GM12874 (cell line): ENCODE results near the gene DAGLA.

Experiments
- TF ChIP-seq, protein P1 (sequence below): IDR thresholded peaks from 2 replicates; pipeline ENCODE4 v1.5.1; 2011; ENCODE audit warnings: low read depth, mild to moderate bottlenecking, control low read depth, low read length, moderate library complexity; ENCODE audit not compliant: insufficient read depth

The DAGLA gene

GRCh38 chr11:61769946-61770683 lies 89.9 kb downstream of the DAGLA start:
- TF ChIP-seq, protein P1, sequence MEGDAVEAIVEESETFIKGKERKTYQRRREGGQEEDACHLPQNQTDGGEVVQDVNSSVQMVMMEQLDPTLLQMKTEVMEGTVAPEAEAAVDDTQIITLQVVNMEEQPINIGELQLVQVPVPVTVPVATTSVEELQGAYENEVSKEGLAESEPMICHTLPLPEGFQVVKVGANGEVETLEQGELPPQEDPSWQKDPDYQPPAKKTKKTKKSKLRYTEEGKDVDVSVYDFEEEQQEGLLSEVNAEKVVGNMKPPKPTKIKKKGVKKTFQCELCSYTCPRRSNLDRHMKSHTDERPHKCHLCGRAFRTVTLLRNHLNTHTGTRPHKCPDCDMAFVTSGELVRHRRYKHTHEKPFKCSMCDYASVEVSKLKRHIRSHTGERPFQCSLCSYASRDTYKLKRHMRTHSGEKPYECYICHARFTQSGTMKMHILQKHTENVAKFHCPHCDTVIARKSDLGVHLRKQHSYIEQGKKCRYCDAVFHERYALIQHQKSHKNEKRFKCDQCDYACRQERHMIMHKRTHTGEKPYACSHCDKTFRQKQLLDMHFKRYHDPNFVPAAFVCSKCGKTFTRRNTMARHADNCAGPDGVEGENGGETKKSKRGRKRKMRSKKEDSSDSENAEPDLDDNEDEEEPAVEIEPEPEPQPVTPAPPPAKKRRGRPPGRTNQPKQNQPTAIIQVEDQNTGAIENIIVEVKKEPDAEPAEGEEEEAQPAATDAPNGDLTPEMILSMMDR, result no peak

- TF ChIP-seq, protein P1, result no peak
Measured at GRCh38 chr11:61771195-61771894, 91.2 kb downstream of the DAGLA start.

DNA sequence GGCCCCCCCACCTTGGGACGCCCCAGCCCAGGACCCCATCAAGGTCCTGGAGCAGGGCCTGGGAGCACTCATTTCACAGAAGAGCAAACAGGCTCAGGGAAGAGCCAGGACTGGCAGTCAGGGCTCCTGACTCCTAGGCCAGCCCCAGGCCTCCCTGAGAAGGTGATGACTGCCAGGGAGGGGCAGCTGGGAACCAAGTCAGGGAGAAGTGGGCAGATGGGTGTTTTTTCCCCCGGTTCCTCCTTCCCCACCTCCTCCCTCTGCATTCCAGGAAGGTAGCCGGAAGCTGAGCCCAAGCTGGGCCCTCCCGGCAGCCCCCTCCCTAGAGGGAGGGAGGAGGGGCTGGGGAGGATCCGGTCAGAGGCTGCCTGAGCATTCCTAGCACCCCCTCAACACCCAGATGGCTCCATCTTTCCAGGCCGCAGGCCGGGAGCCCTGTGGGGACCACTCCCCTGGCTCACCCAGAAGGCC lies 91.8 kb downstream of the DAGLA start:
- TF ChIP-seq, protein P1, result no peak

DNA sequence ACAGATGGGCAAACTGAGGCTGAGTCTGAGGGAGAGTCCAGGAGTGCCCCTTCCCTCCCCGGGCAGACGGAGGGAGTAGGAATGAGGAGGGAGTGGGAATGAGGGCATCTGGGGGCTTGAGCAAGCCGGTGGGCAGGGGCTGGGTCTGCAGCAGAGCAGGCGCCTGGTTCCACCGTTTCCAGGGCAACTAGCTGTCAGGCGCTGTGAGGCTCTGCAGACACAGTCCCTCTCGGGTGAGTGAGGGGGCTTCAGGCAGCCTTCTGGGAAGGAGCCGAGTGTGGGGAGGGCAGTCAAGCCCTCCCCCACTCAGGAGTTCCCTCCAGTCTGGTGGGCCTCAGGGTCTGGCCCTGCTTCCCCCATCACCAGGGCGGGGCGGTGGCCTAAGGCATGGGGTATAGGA lies 93.2 kb downstream of the DAGLA start:
- TF ChIP-seq, protein P1, result no peak

- TF ChIP-seq, protein P1, result no peak
Measured at GRCh38 chr11:61773809-61774208, 93.6 kb downstream of the DAGLA start.

DNA sequence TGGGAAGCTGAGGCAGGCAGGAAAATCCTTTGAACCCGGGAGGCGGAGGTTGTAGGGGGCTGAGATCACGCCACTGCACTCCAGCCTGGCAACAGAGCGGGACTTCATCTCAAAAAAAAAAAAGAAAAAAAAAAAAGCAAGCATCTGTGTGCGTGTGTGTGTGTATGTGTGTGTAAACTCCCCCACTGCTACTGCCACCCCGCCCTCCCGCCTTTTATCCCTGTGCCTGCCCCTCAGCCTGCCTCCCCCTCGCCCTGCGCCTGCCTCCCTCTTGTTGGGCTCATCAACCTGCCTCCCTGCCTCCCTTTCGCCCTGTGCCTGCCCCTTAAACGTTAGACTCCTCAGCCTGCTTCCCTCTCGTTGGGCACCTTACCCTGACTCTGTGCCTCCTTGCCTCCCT lies 94.2 kb downstream of the DAGLA start:
- TF ChIP-seq, protein P1, result no peak

- TF ChIP-seq, protein P1, result no peak
Measured at GRCh38 chr11:61775106-61775505, 94.9 kb downstream of the DAGLA start.
